ENCODE results near the gene FRG2C. TPM values are rescaled to one million over a fixed set of nuclear protein-coding genes. Genes with fewer than 3 reads are reported as not detected.

The FRG2C gene
- not detected in 2 replicates for total RNA-seq

DNA sequence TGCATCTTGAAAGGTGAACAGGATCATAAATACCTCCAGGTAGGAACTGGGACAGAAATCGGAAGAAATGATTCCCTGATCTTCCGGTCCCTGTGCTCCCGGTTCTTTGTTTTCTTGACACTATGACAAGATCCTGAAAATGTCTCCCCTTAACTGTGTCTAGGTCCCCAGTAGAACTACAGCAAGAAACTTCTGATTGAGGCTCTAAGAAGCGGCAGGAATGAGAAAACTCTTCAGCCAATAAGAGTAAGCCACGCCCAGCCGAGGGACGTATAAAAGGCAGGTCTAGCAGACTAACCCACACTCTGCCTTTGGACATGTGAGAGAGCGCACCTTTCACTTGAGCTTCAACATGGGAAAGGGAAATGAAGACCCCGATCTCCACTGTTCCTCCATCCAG lies at the start of gene FRG2C:
TSS of gene FRG2C (plus strand) at position 301 of the 400 bp plus-strand sequence. CDS start at position 353, 52 bp downstream.

Other genes starting within 250 kb of the FRG2C start
- gene ZNF717, start 121.2 kb downstream of the FRG2C start, total RNA-seq, result 5.2 and 9.3 TPM in 2 replicates